SU-DHL-6 (cell line): ENCODE measurements around the gene HGD.
"Not testable (repeated sequence)": the region's sequence is repeated elsewhere in the genome, so short reads cannot be mapped to it uniquely, and the experiment has no call there.

Experiments used
- EZH2phosphoT487 ChIP-seq: fragments of 200-600 bp; sonication (generic), shearing (Covaris generic); conservative IDR thresholded peaks from 2 replicates; pipeline ENCODE4 v1.6.1; 2018; ENCODE audit warnings: mild to moderate bottlenecking, antibody characterized with exemption, low read length, moderate library complexity, mixed read lengths
- TF ChIP-seq, protein P1 (sequence below): fragments of 200-600 bp; sonication (generic); IDR thresholded peaks from one replicate; pipeline ENCODE4 v1.5.1; 2017; ENCODE audit warnings: antibody characterized with exemption, mild to moderate bottlenecking, low read length, moderate library complexity; ENCODE audit not compliant: insufficient read depth, poor library complexity, severe bottlenecking

DNA sequence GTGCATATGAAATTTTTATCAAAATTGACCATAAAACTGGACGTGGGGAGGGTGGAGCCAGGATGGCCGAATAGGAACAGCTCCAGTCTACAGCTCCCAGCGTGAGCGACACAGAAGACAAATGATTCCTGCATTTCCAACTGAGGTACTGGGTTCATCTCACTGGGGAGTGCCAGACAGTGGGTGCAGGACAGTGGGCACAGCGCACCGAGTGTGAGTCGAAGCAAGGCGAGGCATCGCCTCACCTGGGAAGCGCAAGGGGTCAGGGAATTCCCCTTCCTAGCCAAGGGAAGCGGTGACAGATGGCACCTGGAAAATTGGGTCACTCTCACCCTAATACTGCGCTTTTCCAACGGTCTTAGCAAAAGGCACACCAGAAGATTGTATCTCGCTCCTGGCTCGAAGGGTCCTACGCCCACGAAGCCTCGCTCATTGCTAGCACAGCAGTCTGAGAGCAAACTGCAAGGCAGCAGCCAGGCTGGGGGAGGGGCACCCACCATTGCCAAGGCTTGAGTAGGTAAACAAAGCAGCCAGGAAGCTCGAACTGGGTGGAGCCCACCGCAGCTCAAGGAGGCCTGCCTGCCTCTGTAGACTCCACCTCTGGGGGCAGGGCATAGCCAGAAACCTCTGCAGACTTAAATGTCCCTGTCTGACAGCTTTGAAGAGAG, 37.3 kb upstream of the HGD start:
- TF ChIP-seq, protein P1, sequence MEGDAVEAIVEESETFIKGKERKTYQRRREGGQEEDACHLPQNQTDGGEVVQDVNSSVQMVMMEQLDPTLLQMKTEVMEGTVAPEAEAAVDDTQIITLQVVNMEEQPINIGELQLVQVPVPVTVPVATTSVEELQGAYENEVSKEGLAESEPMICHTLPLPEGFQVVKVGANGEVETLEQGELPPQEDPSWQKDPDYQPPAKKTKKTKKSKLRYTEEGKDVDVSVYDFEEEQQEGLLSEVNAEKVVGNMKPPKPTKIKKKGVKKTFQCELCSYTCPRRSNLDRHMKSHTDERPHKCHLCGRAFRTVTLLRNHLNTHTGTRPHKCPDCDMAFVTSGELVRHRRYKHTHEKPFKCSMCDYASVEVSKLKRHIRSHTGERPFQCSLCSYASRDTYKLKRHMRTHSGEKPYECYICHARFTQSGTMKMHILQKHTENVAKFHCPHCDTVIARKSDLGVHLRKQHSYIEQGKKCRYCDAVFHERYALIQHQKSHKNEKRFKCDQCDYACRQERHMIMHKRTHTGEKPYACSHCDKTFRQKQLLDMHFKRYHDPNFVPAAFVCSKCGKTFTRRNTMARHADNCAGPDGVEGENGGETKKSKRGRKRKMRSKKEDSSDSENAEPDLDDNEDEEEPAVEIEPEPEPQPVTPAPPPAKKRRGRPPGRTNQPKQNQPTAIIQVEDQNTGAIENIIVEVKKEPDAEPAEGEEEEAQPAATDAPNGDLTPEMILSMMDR, result not testable (repeated sequence)
- TF ChIP-seq EZH2phosphoT487, result not testable (repeated sequence)
